Activated T-helper 1 cell treated with anti-CD3 and anti-CD28 coated beads, Interleukin-12 subunit alpha, Interleukin-12 subunit beta, Interleukin-2, Interleukin-4 antibody, amounts not matched to agents 30 ng/mL and 10 ng/mL and 1 ng/mL, durations not matched to agents 14 hours and 24 hours and 36 hours (primary cell): ENCODE measurements around the gene SCAF11. TPM values are rescaled to one million over a fixed set of nuclear protein-coding genes. Genes with fewer than 3 reads are reported as not detected.

Experiments used
- DNase-seq: peaks from one replicate; pipeline ENCODE4 v3.0.0; 2021; ENCODE audit warnings: low spot score
- H3K27ac Mint-ChIP-seq: one replicate; pipeline ENCODE4 v1.8.0; 2021; ENCODE audit warnings: mild to moderate bottlenecking, mixed read lengths
- H3K27me3 Mint-ChIP-seq: one replicate; pipeline ENCODE4 v1.8.0; 2022; ENCODE audit warnings: mild to moderate bottlenecking, moderate library complexity, mixed read lengths; ENCODE audit not compliant: insufficient read depth
- H3K36me3 Mint-ChIP-seq: one replicate; pipeline ENCODE4 v1.8.0; 2021; ENCODE audit warnings: low read depth, mixed read lengths
- H3K4me1 Mint-ChIP-seq: one replicate; pipeline ENCODE4 v1.8.0; 2021; ENCODE audit warnings: low read depth, mixed read lengths
- H3K4me3 Mint-ChIP-seq: one replicate; pipeline ENCODE4 v1.8.0; 2021; ENCODE audit warnings: mild to moderate bottlenecking, moderate library complexity, mixed read lengths
- H3K9me3 Mint-ChIP-seq: one replicate; pipeline ENCODE4 v1.8.0; 2021; ENCODE audit warnings: mixed read lengths
- intact Hi-C: fragments of 100-400 bp; cut with micrococcal nuclease; formaldehyde crosslinking; loops from one replicate; pipeline ENCODE4 v1.15.1; 2024
- total RNA-seq: library from RNA; stranded (reverse); gene quantifications from 2 replicates; pipeline ENCODE4 v1.2.3, GENCODE V29; 2022

Gene SCAF11
- total RNA-seq, 1 donor from 2014 or later, result 131 TPM

- no peak for DNase-seq
- intact Hi-C loops, result no loop called here
- Mint-ChIP-seq H3K27me3 (no peaks in the 10 kb centered on the region), H3K9me3 (peaks cover 3% of the 10 kb centered on the region), H3K36me3 (peaks cover 49% of the 10 kb centered on the region), H3K4me1 (peaks cover 63% of the 10 kb centered on the region), H3K4me3 (no peak overlapping the region), H3K27ac (no peak overlapping the region)
Observed at GRCh38 chr12:45974883-45975282, 15.5 kb downstream of the SCAF11 start.

- intact Hi-C loops, result no loop called here
- H3K36me3 Mint-ChIP-seq, result peaks cover 49% of the 10 kb centered on the region
- peaks cover 61% of the 10 kb centered on the region for H3K4me1 Mint-ChIP-seq
- H3K9me3 Mint-ChIP-seq, result peaks cover 3% of the 10 kb centered on the region
- no peak for DNase-seq
- no peaks in the 10 kb centered on the region for H3K27me3 Mint-ChIP-seq
- H3K4me3 Mint-ChIP-seq, result no peak overlapping the region
- H3K27ac Mint-ChIP-seq, result no peak overlapping the region
Observed at GRCh38 chr12:45974171-45974719, 16.1 kb downstream of the SCAF11 start.

- Mint-ChIP-seq H3K4me1 (peaks cover 60% of the 10 kb centered on the region), H3K27me3 (no peaks in the 10 kb centered on the region), H3K36me3 (peaks cover 49% of the 10 kb centered on the region), H3K4me3 (no peak overlapping the region), H3K9me3 (peaks cover 3% of the 10 kb centered on the region), H3K27ac (peak overlapping the region; percentile 10)
- intact Hi-C loops, result loop anchor here (2.0 kb wide), 1 partner anchor 15 kb away; no protein-coding TSS in a partner anchor
- DNase-seq, result no peak
Observed at GRCh38 chr12:45973526-45973925, 16.8 kb downstream of the SCAF11 start.

GRCh38 chr12:45970391-45970790 is 20.0 kb downstream of the SCAF11 start:
- H3K27me3 Mint-ChIP-seq, result no peaks in the 10 kb centered on the region
- peaks cover 3% of the 10 kb centered on the region for H3K9me3 Mint-ChIP-seq
- peaks cover 38% of the 10 kb centered on the region for H3K36me3 Mint-ChIP-seq
- no peak overlapping the region for H3K4me3 Mint-ChIP-seq
- intact Hi-C loops, result no loop called here
- peak overlapping the region; percentile 12 for H3K27ac Mint-ChIP-seq
- peaks cover 30% of the 10 kb centered on the region for H3K4me1 Mint-ChIP-seq
- DNase-seq, result no peak

GRCh38 chr12:45969084-45969483 is 21.3 kb downstream of the SCAF11 start:
- H3K9me3 Mint-ChIP-seq, result no peaks in the 10 kb centered on the region
- DNase-seq, result no peak
- intact Hi-C loops, result no loop called here
- H3K4me1 Mint-ChIP-seq, result peaks cover 29% of the 10 kb centered on the region
- H3K27ac Mint-ChIP-seq, result no peak overlapping the region
- no peaks in the 10 kb centered on the region for H3K27me3 Mint-ChIP-seq
- H3K36me3 Mint-ChIP-seq, result peaks cover 38% of the 10 kb centered on the region
- H3K4me3 Mint-ChIP-seq, result no peak overlapping the region

- no peak overlapping the region for H3K4me3 Mint-ChIP-seq
- H3K9me3 Mint-ChIP-seq, result no peaks in the 10 kb centered on the region
- H3K27me3 Mint-ChIP-seq, result no peaks in the 10 kb centered on the region
- no peak overlapping the region for H3K27ac Mint-ChIP-seq
- DNase-seq, result no peak
- H3K36me3 Mint-ChIP-seq, result peaks cover 32% of the 10 kb centered on the region
- intact Hi-C loops, result no loop called here
- peaks cover 19% of the 10 kb centered on the region for H3K4me1 Mint-ChIP-seq
Observed at GRCh38 chr12:45966486-45966885, 23.9 kb downstream of the SCAF11 start.

- Mint-ChIP-seq H3K27me3 (no peaks in the 10 kb centered on the region), H3K27ac (no peak overlapping the region), H3K4me1 (peaks cover 7% of the 10 kb centered on the region), H3K9me3 (no peaks in the 10 kb centered on the region), H3K4me3 (no peak overlapping the region), H3K36me3 (peaks cover 25% of the 10 kb centered on the region)
- intact Hi-C loops, result no loop called here
- DNase-seq, result no peak
Observed at GRCh38 chr12:45962553-45963325, 27.6 kb downstream of the SCAF11 start.

- no peak overlapping the region for H3K27ac Mint-ChIP-seq
- no peak for DNase-seq
- peaks cover 4% of the 10 kb centered on the region for H3K4me1 Mint-ChIP-seq
- intact Hi-C loops, result no loop called here
- H3K27me3 Mint-ChIP-seq, result no peaks in the 10 kb centered on the region
- H3K9me3 Mint-ChIP-seq, result no peaks in the 10 kb centered on the region
- H3K36me3 Mint-ChIP-seq, result peaks cover 30% of the 10 kb centered on the region
- H3K4me3 Mint-ChIP-seq, result no peak overlapping the region
Observed at GRCh38 chr12:45959728-45960127, 30.6 kb downstream of the SCAF11 start.

- Mint-ChIP-seq H3K27ac (no peak overlapping the region), H3K36me3 (peaks cover 27% of the 10 kb centered on the region), H3K4me3 (no peak overlapping the region), H3K4me1 (no peaks in the 10 kb centered on the region), H3K27me3 (no peaks in the 10 kb centered on the region), H3K9me3 (no peaks in the 10 kb centered on the region)
- no peak for DNase-seq
- intact Hi-C loops, result no loop called here
Observed at GRCh38 chr12:45959025-45959424, 31.3 kb downstream of the SCAF11 start.

GRCh38 chr12:45948546-45948945 is 41.8 kb downstream of the SCAF11 start:
- no peak overlapping the region for H3K4me3 Mint-ChIP-seq
- H3K27ac Mint-ChIP-seq, result no peak overlapping the region
- no peak for DNase-seq
- intact Hi-C loops, result no loop called here
- H3K4me1 Mint-ChIP-seq, result no peaks in the 10 kb centered on the region
- no peaks in the 10 kb centered on the region for H3K9me3 Mint-ChIP-seq
- H3K27me3 Mint-ChIP-seq, result no peaks in the 10 kb centered on the region
- H3K36me3 Mint-ChIP-seq, result peaks cover 37% of the 10 kb centered on the region

GRCh38 chr12:45946435-45946834 is 43.9 kb downstream of the SCAF11 start:
- Mint-ChIP-seq H3K27me3 (no peaks in the 10 kb centered on the region), H3K9me3 (no peaks in the 10 kb centered on the region), H3K27ac (no peak overlapping the region), H3K4me1 (no peaks in the 10 kb centered on the region), H3K36me3 (peaks cover 50% of the 10 kb centered on the region), H3K4me3 (no peak overlapping the region)
- intact Hi-C loops, result no loop called here
- no peak for DNase-seq

GRCh38 chr12:45944771-45945170 is 45.6 kb downstream of the SCAF11 start:
- H3K27ac Mint-ChIP-seq, result no peak overlapping the region
- peaks cover 52% of the 10 kb centered on the region for H3K36me3 Mint-ChIP-seq
- H3K9me3 Mint-ChIP-seq, result no peaks in the 10 kb centered on the region
- H3K4me1 Mint-ChIP-seq, result no peaks in the 10 kb centered on the region
- no peak for DNase-seq
- H3K4me3 Mint-ChIP-seq, result no peak overlapping the region
- no peaks in the 10 kb centered on the region for H3K27me3 Mint-ChIP-seq
- intact Hi-C loops, result no loop called here

GRCh38 chr12:45939759-45940158 is 50.6 kb downstream of the SCAF11 start:
- Mint-ChIP-seq H3K27ac (no peak overlapping the region), H3K9me3 (no peaks in the 10 kb centered on the region), H3K4me1 (no peaks in the 10 kb centered on the region), H3K4me3 (no peak overlapping the region), H3K27me3 (no peaks in the 10 kb centered on the region), H3K36me3 (peaks cover 39% of the 10 kb centered on the region)
- DNase-seq, result no peak
- intact Hi-C loops, result no loop called here
